ENCODE results near the gene PBX3. TPM values are rescaled to one million over a fixed set of nuclear protein-coding genes. Genes with fewer than 3 reads are reported as not detected.
A peak's percentile ranks its signal among the peaks of the same experiment; 100 is the strongest.

The PBX3 gene
- polyA plus RNA-seq, 1 experiment: 37.6 TPM

- ChIA-PET POLR2A (no interaction called here), CTCF (no interaction called here)
- TF ChIP-seq, protein P1, sequence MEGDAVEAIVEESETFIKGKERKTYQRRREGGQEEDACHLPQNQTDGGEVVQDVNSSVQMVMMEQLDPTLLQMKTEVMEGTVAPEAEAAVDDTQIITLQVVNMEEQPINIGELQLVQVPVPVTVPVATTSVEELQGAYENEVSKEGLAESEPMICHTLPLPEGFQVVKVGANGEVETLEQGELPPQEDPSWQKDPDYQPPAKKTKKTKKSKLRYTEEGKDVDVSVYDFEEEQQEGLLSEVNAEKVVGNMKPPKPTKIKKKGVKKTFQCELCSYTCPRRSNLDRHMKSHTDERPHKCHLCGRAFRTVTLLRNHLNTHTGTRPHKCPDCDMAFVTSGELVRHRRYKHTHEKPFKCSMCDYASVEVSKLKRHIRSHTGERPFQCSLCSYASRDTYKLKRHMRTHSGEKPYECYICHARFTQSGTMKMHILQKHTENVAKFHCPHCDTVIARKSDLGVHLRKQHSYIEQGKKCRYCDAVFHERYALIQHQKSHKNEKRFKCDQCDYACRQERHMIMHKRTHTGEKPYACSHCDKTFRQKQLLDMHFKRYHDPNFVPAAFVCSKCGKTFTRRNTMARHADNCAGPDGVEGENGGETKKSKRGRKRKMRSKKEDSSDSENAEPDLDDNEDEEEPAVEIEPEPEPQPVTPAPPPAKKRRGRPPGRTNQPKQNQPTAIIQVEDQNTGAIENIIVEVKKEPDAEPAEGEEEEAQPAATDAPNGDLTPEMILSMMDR (IDR thresholded peaks at IDR 0.05; ENCODE audit: low read depth, low read length): no peak
- Histone ChIP-seq H3K9me3 (ENCODE audit: control insufficient read depth, insufficient read depth, low read length) (no peaks in the 10 kb centered on the region), H3K27me3 (ENCODE audit: control insufficient read depth, insufficient read depth, low read length) (no peaks in the 10 kb centered on the region), H3K27ac (ENCODE audit: low read depth, low read length) (no peak overlapping the region), H3K4me3 (ENCODE audit: low read depth, low read length) (no peak overlapping the region)
- DNase-seq (ENCODE audit: low read depth, low spot score): no peak
Observed at GRCh38 chr9:125881042-125881441, 133.9 kb downstream of the PBX3 start.

DNA sequence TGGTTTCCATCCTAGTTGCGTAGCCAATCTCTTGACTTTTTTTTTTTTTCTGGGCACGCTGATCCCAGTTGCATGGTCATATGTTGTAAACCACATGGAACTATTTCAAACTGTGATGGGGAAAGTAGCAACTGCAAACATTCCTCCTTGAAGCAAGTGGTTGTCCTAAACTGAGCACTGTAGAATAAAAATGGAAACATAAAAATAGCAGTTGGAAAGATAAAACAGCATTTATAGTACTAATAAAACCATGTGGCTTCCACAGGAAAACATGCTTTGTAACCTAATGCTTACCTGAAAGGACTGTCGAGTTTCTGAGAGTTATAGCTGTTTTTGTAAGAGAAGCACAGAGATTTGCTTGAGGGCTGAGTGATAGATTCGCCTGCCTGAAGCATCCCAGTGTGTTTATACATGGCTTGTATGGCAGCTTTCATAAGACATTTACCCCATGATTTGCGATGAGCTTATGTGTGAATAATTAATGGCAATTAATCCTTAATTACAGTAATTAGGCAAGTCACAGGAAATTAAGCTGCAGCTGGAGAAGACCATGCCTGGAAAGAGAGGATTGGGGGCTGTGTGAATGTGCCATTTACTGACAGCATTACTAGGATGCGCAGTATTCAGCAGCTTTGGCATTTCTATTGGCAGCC is 136.5 kb downstream of the PBX3 start:
- H3K9me3 ChIP-seq (ENCODE audit: control insufficient read depth, insufficient read depth, low read length): no peaks in the 10 kb centered on the region
- ChIA-PET POLR2A (no interaction called here), CTCF (no interaction called here)
- H3K27ac ChIP-seq (ENCODE audit: low read depth, low read length): no peak overlapping the region
- DNase-seq (ENCODE audit: low read depth, low spot score): no peak
- TF ChIP-seq, protein P1 (IDR thresholded peaks at IDR 0.05; ENCODE audit: low read depth, low read length): no peak
- no peak overlapping the region for H3K4me3 ChIP-seq (ENCODE audit: low read depth, low read length)
- no peaks in the 10 kb centered on the region for H3K27me3 ChIP-seq (ENCODE audit: control insufficient read depth, insufficient read depth, low read length)

DNA sequence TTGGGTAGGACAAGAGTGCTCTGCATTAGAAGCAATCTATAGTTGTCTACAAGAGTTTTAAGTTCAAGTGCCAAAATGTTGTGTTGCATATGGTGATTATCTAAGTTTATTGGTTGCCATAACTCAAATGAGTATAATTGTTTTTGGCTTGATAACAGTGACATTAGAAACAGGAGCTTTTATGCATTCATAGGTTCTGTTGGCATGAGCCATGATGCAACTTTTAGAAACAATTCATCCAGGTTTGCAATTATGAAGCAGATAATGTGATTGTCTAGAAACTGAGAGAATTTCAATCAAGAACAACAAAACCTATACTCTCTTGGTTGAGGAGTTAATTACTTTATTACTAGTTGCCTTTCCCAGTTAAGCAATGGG is 137.0 kb downstream of the PBX3 start:
- H3K9me3 ChIP-seq (ENCODE audit: control insufficient read depth, insufficient read depth, low read length): no peaks in the 10 kb centered on the region
- CTCF ChIA-PET: no interaction called here
- no peak overlapping the region for H3K4me3 ChIP-seq (ENCODE audit: low read depth, low read length)
- H3K27me3 ChIP-seq (ENCODE audit: control insufficient read depth, insufficient read depth, low read length): no peaks in the 10 kb centered on the region
- TF ChIP-seq, protein P1 (IDR thresholded peaks at IDR 0.05; ENCODE audit: low read depth, low read length): no peak
- POLR2A ChIA-PET: no interaction called here
- no peak overlapping the region for H3K27ac ChIP-seq (ENCODE audit: low read depth, low read length)
- no peak for DNase-seq (ENCODE audit: low read depth, low spot score)

- no peak overlapping the region for H3K4me3 ChIP-seq (ENCODE audit: low read depth, low read length)
- no peak for DNase-seq (ENCODE audit: low read depth, low spot score)
- H3K27me3 ChIP-seq (ENCODE audit: control insufficient read depth, insufficient read depth, low read length): no peaks in the 10 kb centered on the region
- ChIA-PET POLR2A (no interaction called here), CTCF (no interaction called here)
- no peaks in the 10 kb centered on the region for H3K9me3 ChIP-seq (ENCODE audit: control insufficient read depth, insufficient read depth, low read length)
- TF ChIP-seq, protein P1 (IDR thresholded peaks at IDR 0.05; ENCODE audit: low read depth, low read length): 0 out of 2 replicates have a peak, but pooled peaks have one; percentile 17
- H3K27ac ChIP-seq (ENCODE audit: low read depth, low read length): no peak overlapping the region
Observed at GRCh38 chr9:125885405-125886034, 138.3 kb downstream of the PBX3 start.

GRCh38 chr9:125886365-125886764 is 139.2 kb downstream of the PBX3 start:
- Histone ChIP-seq H3K4me3 (ENCODE audit: low read depth, low read length) (no peak overlapping the region), H3K9me3 (ENCODE audit: control insufficient read depth, insufficient read depth, low read length) (no peaks in the 10 kb centered on the region), H3K27me3 (ENCODE audit: control insufficient read depth, insufficient read depth, low read length) (no peaks in the 10 kb centered on the region), H3K27ac (ENCODE audit: low read depth, low read length) (no peak overlapping the region)
- CTCF ChIA-PET: no interaction called here
- POLR2A ChIA-PET: no interaction called here
- TF ChIP-seq, protein P1 (IDR thresholded peaks at IDR 0.05; ENCODE audit: low read depth, low read length): no peak
- DNase-seq (ENCODE audit: low read depth, low spot score): no peak

All from AG04450 (cell line).